HepG2 (cell line): ENCODE measurements around the gene C17orf58. TPM values are rescaled to one million over a fixed set of nuclear protein-coding genes. Genes with fewer than 3 reads are reported as not detected.

Experiments used
- BHLHE40 ChIP-seq: IDR thresholded peaks from 2 replicates; pipeline ENCODE4 v1.6.1; 2011; ENCODE audit warnings: low read length, improper control_type of control experiment
- BORCS8-MEF2B ChIP-seq: sonication (generic); formaldehyde crosslinking; IDR thresholded peaks from 2 replicates; pipeline ENCODE4 v1.8.0; 2022; ENCODE audit warnings: mild to moderate bottlenecking, missing genetic modification reagents
- GABPA ChIP-seq, 2 experiments: IDR thresholded peaks; 2 replicates each; pipeline ENCODE4 v1.6.1; 2011 to 2016; ENCODE audit warnings: low read depth in 2 of 2, low read length in 1 of 2, missing biosample characterization in 1 of 2, missing genetic modification characterization in 1 of 2
- HHEX ChIP-seq: IDR thresholded peaks from 2 replicates; pipeline ENCODE4 v1.6.1; 2016; ENCODE audit warnings: control low read depth
- HOXD1 ChIP-seq: sonication (generic); formaldehyde crosslinking; IDR thresholded peaks from 2 replicates; pipeline ENCODE4 v1.5.0; 2020; ENCODE audit warnings: missing genetic modification reagents
- MAFG ChIP-seq: sonication (generic); formaldehyde crosslinking; IDR thresholded peaks from 2 replicates; pipeline ENCODE4 v1.5.1; 2020; ENCODE audit warnings: mild to moderate bottlenecking, missing genetic modification reagents
- MIXL1 ChIP-seq: IDR thresholded peaks from 2 replicates; pipeline ENCODE4 v1.6.1; 2016
- NKX3-1 ChIP-seq: sonication (generic); formaldehyde crosslinking; IDR thresholded peaks from 2 replicates; pipeline ENCODE4 v1.5.0; 2020; ENCODE audit warnings: missing genetic modification reagents
- RBM39 ChIP-seq: fragments of 200-400 bp; formaldehyde crosslinking; IDR thresholded peaks from one replicate; pipeline ENCODE4 v1.6.1; 2018; ENCODE audit warnings: antibody characterized with exemption, mild to moderate bottlenecking, low read depth, low read length; ENCODE audit not compliant: poor library complexity, severe bottlenecking
- SNAPC2 ChIP-seq: sonication (generic); formaldehyde crosslinking; IDR thresholded peaks from 2 replicates; pipeline ENCODE4 v1.8.1; 2022; ENCODE audit warnings: mild to moderate bottlenecking, missing genetic modification reagents
- XBP1 ChIP-seq: sonication (generic); formaldehyde crosslinking; IDR thresholded peaks from 2 replicates; pipeline ENCODE4 v1.5.0; 2020; ENCODE audit warnings: missing genetic modification reagents
- ZBTB7B ChIP-seq: sonication (generic); formaldehyde crosslinking; IDR thresholded peaks from 2 replicates; pipeline ENCODE4 v1.4.0; 2020; ENCODE audit warnings: missing genetic modification reagents
- ZFY ChIP-seq: sonication (generic); formaldehyde crosslinking; IDR thresholded peaks from 2 replicates; pipeline ENCODE4 v1.4.0; 2020; ENCODE audit warnings: missing genetic modification reagents
- ZMYM3 ChIP-seq: sonication (generic); formaldehyde crosslinking; IDR thresholded peaks from 2 replicates; pipeline ENCODE4 v1.5.1; 2020; ENCODE audit warnings: mild to moderate bottlenecking, missing genetic modification reagents
- ZNF7 ChIP-seq: IDR thresholded peaks from 2 replicates; pipeline ENCODE4 v1.6.1; 2016; ENCODE audit warnings: missing biosample characterization, missing genetic modification reagents
- ZNF747 ChIP-seq: sonication (generic); formaldehyde crosslinking; IDR thresholded peaks from 2 replicates; pipeline ENCODE4 v1.8.1; 2023; ENCODE audit warnings: missing genetic modification reagents, mild to moderate bottlenecking, borderline replicate concordance
- polyA plus RNA-seq, 8 experiments: library from polyadenylated mRNA; depleted of rRNA in 3 of 8; stranded (reverse) in 7 of 8; unstranded in 1 of 8; fragments of >200 nt; fragmentation: Illumina TruSeq in 4 of 8; extraction: Trizol in 4 of 8; gene quantifications; 2 replicates each; pipeline versions ENCODE4 v1.2.1 to v1.2.3, GENCODE V29; 2011 to 2016; ENCODE audit warnings: low read depth in 4 of 8, missing spikeins in 1 of 8, mixed read lengths in 1 of 8; ENCODE audit not compliant: insufficient read depth in 1 of 8
- total RNA-seq, 5 experiments: library from RNA; depleted of rRNA; stranded (reverse); fragments of >200 nt; fragmentation: Illumina TruSeq; extraction: Trizol; gene quantifications; 2 replicates each; pipeline ENCODE4 v1.2.3, GENCODE V29; 2016; ENCODE audit warnings: low read depth in 1 of 5
- TF ChIP-seq, protein P1 (sequence below): sonication (generic); formaldehyde crosslinking; IDR thresholded peaks from 2 replicates; pipeline ENCODE4 v1.5.0; 2020; ENCODE audit warnings: mild to moderate bottlenecking, missing genetic modification reagents, moderate library complexity
- TF ChIP-seq, protein P2 (sequence below): sonication (generic); formaldehyde crosslinking; IDR thresholded peaks from 2 replicates; pipeline ENCODE4 v1.9.0; 2021; ENCODE audit warnings: missing genetic modification reagents, mild to moderate bottlenecking, borderline replicate concordance
- TF ChIP-seq, protein P3 (sequence below): sonication (generic); formaldehyde crosslinking; conservative IDR thresholded peaks from 2 replicates; pipeline ENCODE4 v1.8.0; 2022; ENCODE audit warnings: missing genetic modification reagents
- TF ChIP-seq, protein P4 (sequence below): sonication (generic); formaldehyde crosslinking; IDR thresholded peaks from 2 replicates; pipeline ENCODE4 v1.8.1; 2022; ENCODE audit warnings: low read depth, mild to moderate bottlenecking, missing genetic modification reagents

Gene C17orf58
- total and polyA plus RNA-seq, 2 of the 13 experiments (the other 11 are each of a cell fraction or from before 2014, with no cell fraction given) = 15.6 to 15.8 TPM

DNA sequence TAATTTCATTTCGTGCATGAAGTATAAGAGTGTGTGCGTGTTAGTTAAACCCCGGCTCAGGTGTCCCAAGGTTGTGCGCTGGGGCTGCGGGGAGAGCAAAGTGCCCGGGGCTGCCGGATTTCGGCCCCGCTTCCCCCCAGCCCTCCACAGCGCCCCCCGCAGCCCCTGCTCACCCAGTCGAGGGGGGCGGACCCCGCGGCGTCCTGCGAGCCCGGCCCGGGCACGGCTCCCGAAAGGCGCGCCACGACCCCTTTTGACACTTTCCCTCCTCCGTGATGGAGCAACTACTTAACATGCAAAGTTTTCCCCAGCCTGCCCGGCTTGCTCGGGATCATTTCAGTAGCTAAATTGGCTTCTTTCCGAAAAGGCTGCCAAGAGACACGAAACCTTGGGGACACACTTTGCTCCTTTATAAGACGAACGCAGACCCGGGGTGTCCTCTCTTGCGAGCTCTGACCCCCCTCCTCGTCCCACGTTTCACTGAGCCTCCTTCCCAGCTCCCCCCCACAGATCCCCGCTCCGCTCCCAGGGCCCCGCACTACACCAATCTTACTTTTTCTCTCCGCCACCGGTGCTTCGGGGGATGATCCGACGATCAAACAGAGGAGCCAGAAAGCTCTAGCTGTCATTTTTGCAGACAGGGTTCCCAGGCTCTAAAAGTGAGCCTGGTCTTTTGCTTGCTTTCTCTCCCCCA lies 552 bp downstream of the C17orf58 start (continued):
- TF ChIP-seq, protein P1, sequence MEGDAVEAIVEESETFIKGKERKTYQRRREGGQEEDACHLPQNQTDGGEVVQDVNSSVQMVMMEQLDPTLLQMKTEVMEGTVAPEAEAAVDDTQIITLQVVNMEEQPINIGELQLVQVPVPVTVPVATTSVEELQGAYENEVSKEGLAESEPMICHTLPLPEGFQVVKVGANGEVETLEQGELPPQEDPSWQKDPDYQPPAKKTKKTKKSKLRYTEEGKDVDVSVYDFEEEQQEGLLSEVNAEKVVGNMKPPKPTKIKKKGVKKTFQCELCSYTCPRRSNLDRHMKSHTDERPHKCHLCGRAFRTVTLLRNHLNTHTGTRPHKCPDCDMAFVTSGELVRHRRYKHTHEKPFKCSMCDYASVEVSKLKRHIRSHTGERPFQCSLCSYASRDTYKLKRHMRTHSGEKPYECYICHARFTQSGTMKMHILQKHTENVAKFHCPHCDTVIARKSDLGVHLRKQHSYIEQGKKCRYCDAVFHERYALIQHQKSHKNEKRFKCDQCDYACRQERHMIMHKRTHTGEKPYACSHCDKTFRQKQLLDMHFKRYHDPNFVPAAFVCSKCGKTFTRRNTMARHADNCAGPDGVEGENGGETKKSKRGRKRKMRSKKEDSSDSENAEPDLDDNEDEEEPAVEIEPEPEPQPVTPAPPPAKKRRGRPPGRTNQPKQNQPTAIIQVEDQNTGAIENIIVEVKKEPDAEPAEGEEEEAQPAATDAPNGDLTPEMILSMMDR (CRISPR knock-in tag) = peak; percentile 50
- no peak for TF ChIP-seq ZMYM3 (CRISPR knock-in tag)
- no peak for TF ChIP-seq BHLHE40
- TF ChIP-seq ZBTB7B (CRISPR knock-in tag) = peak; percentile 84
- TF ChIP-seq, protein P2, sequence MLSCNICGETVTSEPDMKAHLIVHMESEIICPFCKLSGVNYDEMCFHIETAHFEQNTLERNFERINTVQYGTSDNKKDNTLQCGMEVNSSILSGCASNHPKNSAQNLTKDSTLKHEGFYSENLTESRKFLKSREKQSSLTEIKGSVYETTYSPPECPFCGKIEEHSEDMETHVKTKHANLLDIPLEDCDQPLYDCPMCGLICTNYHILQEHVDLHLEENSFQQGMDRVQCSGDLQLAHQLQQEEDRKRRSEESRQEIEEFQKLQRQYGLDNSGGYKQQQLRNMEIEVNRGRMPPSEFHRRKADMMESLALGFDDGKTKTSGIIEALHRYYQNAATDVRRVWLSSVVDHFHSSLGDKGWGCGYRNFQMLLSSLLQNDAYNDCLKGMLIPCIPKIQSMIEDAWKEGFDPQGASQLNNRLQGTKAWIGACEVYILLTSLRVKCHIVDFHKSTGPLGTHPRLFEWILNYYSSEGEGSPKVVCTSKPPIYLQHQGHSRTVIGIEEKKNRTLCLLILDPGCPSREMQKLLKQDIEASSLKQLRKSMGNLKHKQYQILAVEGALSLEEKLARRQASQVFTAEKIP (CRISPR knock-in tag) = no peak
- TF ChIP-seq, protein P3, sequence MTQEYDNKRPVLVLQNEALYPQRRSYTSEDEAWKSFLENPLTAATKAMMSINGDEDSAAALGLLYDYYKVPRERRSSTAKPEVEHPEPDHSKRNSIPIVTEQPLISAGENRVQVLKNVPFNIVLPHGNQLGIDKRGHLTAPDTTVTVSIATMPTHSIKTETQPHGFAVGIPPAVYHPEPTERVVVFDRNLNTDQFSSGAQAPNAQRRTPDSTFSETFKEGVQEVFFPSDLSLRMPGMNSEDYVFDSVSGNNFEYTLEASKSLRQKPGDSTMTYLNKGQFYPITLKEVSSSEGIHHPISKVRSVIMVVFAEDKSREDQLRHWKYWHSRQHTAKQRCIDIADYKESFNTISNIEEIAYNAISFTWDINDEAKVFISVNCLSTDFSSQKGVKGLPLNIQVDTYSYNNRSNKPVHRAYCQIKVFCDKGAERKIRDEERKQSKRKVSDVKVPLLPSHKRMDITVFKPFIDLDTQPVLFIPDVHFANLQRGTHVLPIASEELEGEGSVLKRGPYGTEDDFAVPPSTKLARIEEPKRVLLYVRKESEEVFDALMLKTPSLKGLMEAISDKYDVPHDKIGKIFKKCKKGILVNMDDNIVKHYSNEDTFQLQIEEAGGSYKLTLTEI = no peak
- TF ChIP-seq NKX3-1 = no peak
- TF ChIP-seq SNAPC2 (CRISPR knock-in tag) = no peak
- TF ChIP-seq ZNF7 = no peak
- TF ChIP-seq HOXD1 (CRISPR knock-in tag) = no peak
- TF ChIP-seq ZNF747 (CRISPR knock-in tag) = no peak
- no peak for TF ChIP-seq HHEX
- no peak for TF ChIP-seq ZFY (CRISPR knock-in tag)
- TF ChIP-seq MAFG = no peak
- TF ChIP-seq, protein P4, sequence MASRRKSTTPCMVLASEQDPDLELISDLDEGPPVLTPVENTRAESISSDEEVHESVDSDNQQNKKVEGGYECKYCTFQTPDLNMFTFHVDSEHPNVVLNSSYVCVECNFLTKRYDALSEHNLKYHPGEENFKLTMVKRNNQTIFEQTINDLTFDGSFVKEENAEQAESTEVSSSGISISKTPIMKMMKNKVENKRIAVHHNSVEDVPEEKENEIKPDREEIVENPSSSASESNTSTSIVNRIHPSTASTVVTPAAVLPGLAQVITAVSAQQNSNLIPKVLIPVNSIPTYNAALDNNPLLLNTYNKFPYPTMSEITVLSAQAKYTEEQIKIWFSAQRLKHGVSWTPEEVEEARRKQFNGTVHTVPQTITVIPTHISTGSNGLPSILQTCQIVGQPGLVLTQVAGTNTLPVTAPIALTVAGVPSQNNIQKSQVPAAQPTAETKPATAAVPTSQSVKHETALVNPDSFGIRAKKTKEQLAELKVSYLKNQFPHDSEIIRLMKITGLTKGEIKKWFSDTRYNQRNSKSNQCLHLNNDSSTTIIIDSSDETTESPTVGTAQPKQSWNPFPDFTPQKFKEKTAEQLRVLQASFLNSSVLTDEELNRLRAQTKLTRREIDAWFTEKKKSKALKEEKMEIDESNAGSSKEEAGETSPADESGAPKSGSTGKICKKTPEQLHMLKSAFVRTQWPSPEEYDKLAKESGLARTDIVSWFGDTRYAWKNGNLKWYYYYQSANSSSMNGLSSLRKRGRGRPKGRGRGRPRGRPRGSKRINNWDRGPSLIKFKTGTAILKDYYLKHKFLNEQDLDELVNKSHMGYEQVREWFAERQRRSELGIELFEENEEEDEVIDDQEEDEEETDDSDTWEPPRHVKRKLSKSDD (CRISPR knock-in tag) = no peak
- TF ChIP-seq GABPA (IDR thresholded peaks at IDR 0.05; ENCODE audit: low read depth, low read length) = no peak
- TF ChIP-seq GABPA (CRISPR knock-in tag; IDR thresholded peaks at IDR 0.05; ENCODE audit: low read depth) = no peak
- no peak for TF ChIP-seq BORCS8-MEF2B (CRISPR knock-in tag)
- no peak for TF ChIP-seq MIXL1 (CRISPR knock-in tag)
- TF ChIP-seq XBP1 (CRISPR knock-in tag) = no peak
- TF ChIP-seq RBM39 = peak; percentile 35
